ENCODE data around the gene MRPS24.
"Not testable (repeated sequence)": the region's sequence is repeated elsewhere in the genome, so short reads cannot be mapped to it uniquely, and the experiment has no call there.

Gene MRPS24

GRCh38 chr7:43824963-43825362 lies 44.4 kb downstream of the MRPS24 start:
- DNase-seq = no peak
- Histone ChIP-seq H3K27ac (no peak overlapping the region), H3K4me3 (ENCODE audit: low read depth, low read length) (no peak overlapping the region), H3K36me3 (no peaks in the 10 kb centered on the region), H3K9me3 (ENCODE audit: severe bottlenecking) (no peaks in the 10 kb centered on the region), H3K27me3 (ENCODE audit: insufficient read depth, low read depth, severe bottlenecking) (no peaks in the 10 kb centered on the region)
- TF ChIP-seq CTCF (IDR thresholded peaks at IDR 0.05; ENCODE audit: low read depth, low read length) = no peak

GRCh38 chr7:43824513-43824912 lies 44.8 kb downstream of the MRPS24 start:
- H3K36me3 ChIP-seq; DNase-seq; H3K4me3 ChIP-seq (ENCODE audit: low read depth, low read length); H3K27me3 ChIP-seq (ENCODE audit: insufficient read depth, low read depth, severe bottlenecking); H3K9me3 ChIP-seq (ENCODE audit: severe bottlenecking); H3K27ac ChIP-seq: not testable (repeated sequence)

- Histone ChIP-seq H3K27ac (no peak overlapping the region), H3K9me3 (ENCODE audit: severe bottlenecking) (no peaks in the 10 kb centered on the region), H3K4me3 (ENCODE audit: low read depth, low read length) (no peak overlapping the region), H3K27me3 (ENCODE audit: insufficient read depth, low read depth, severe bottlenecking) (no peaks in the 10 kb centered on the region), H3K36me3 (no peaks in the 10 kb centered on the region)
- no peak for TF ChIP-seq CTCF (IDR thresholded peaks at IDR 0.05; ENCODE audit: low read depth, low read length)
- no peak for DNase-seq
These were observed 45.4 kb downstream of the MRPS24 start for GRCh38 chr7:43823941-43824340.

GRCh38 chr7:43823425-43823824 lies 45.9 kb downstream of the MRPS24 start:
- not testable (repeated sequence) for H3K27me3 ChIP-seq (ENCODE audit: insufficient read depth, low read depth, severe bottlenecking); H3K9me3 ChIP-seq (ENCODE audit: severe bottlenecking); DNase-seq; H3K4me3 ChIP-seq (ENCODE audit: low read depth, low read length); H3K36me3 ChIP-seq; H3K27ac ChIP-seq
